IMR-90 (cell line): ENCODE results near the gene TMEM170B. TPM values are rescaled to one million over a fixed set of nuclear protein-coding genes. Genes with fewer than 3 reads are reported as not detected.

Source experiments
- ATAC-seq: fragments of 200-7000 bp; cut with Tn5 transposase; 2 replicates; pipeline ENCODE4 v1.9.1; 2020; ENCODE audit warnings: low read depth, mild to moderate bottlenecking, moderate library complexity
- BruUV-seq: library from RNA; stranded (reverse); fragments of 400-500 nt; replicated peaks from 2 replicates; lab custom pipeline; 2021; lab: Mats Ljungman, UMichigan
- CTCF ChIA-PET: fragments of 300-600 bp; formaldehyde crosslinking; extraction: SDS; loops from one replicate; lab custom pipeline; 2021; ENCODE audit warnings: antibody characterized with exemption; lab: Yijun Ruan, JAX
- POLR2A ChIA-PET: fragments of 300-600 bp; sonication (Branson Sonifier 250); formaldehyde crosslinking; loops from one replicate; lab custom pipeline; 2022; ENCODE audit warnings: antibody characterized with exemption; ENCODE audit not compliant: unreplicated experiment; lab: Charles Lee
- DNase-seq: peaks from one replicate; pipeline ENCODE4 v3.0.0; 2013
- H2AFZ ChIP-seq: replicated peaks from 2 replicates; pipeline ENCODE3; 2013; ENCODE audit warnings: low read length, mild to moderate bottlenecking; ENCODE audit not compliant: poor library complexity
- H2AK5ac ChIP-seq: 2 replicates; pipeline ENCODE4 v1.6.1; 2013; ENCODE audit warnings: low read depth, low read length, inconsistent platforms
- H2AK9ac ChIP-seq: replicated peaks from 2 replicates; pipeline ENCODE3; 2013; ENCODE audit warnings: mild to moderate bottlenecking, low read depth, low read length, moderate library complexity; ENCODE audit not compliant: poor library complexity
- H2BK120ac ChIP-seq: 2 replicates; pipeline ENCODE4 v1.6.1; 2013; ENCODE audit warnings: low read depth, low read length, inconsistent platforms
- H2BK15ac ChIP-seq: 3 replicates; pipeline ENCODE4 v1.6.1; 2013; ENCODE audit warnings: low read depth, low read length, inconsistent platforms
- H2BK20ac ChIP-seq: 2 replicates; pipeline ENCODE4 v1.6.1; 2013; ENCODE audit warnings: low read depth, mild to moderate bottlenecking, inconsistent platforms, low read length, moderate library complexity
- H2BK5ac ChIP-seq: 2 replicates; pipeline ENCODE4 v1.6.1; 2013; ENCODE audit warnings: mild to moderate bottlenecking, low read depth, low read length, inconsistent platforms; ENCODE audit not compliant: poor library complexity, severe bottlenecking
- H3K14ac ChIP-seq: replicated peaks from 2 replicates; pipeline ENCODE4 v1.6.1; 2013; ENCODE audit warnings: low read depth, low read length, inconsistent platforms
- H3K18ac ChIP-seq: 2 replicates; pipeline ENCODE4 v1.6.1; 2013; ENCODE audit warnings: low read depth, low read length, control low read depth
- H3K23ac ChIP-seq: 2 replicates; pipeline ENCODE4 v1.6.1; 2013; ENCODE audit warnings: low read depth, low read length, inconsistent platforms
- H3K27ac ChIP-seq: 2 replicates; pipeline ENCODE4 v1.5.1; 2013; ENCODE audit warnings: mild to moderate bottlenecking, control low read depth, low read length; ENCODE audit not compliant: insufficient read depth
- H3K27me3 ChIP-seq: 2 replicates; pipeline ENCODE4 v1.6.1; 2013; ENCODE audit warnings: low read length; ENCODE audit not compliant: control insufficient read depth, insufficient read depth
- H3K36me3 ChIP-seq: 2 replicates; pipeline ENCODE4 v1.6.1; 2013; ENCODE audit warnings: low read length, mixed read lengths; ENCODE audit not compliant: control insufficient read depth, insufficient read depth
- H3K4ac ChIP-seq: 2 replicates; pipeline ENCODE4 v1.6.1; 2013; ENCODE audit warnings: low read depth, low read length, inconsistent platforms
- H3K4me1 ChIP-seq: 2 replicates; pipeline ENCODE4 v1.6.1; 2013; ENCODE audit warnings: low read length, mixed read lengths; ENCODE audit not compliant: control insufficient read depth, insufficient read depth
- H3K4me2 ChIP-seq: 2 replicates; pipeline ENCODE4 v1.6.1; 2013; ENCODE audit warnings: low read depth, mild to moderate bottlenecking, control low read depth, low read length, moderate library complexity
- H3K4me3 ChIP-seq: 2 replicates; pipeline ENCODE4 v1.5.1; 2013; ENCODE audit warnings: low read depth, mild to moderate bottlenecking, control low read depth, low read length, moderate library complexity; ENCODE audit not compliant: insufficient read depth
- H3K56ac ChIP-seq: 2 replicates; pipeline ENCODE4 v1.6.1; 2013; ENCODE audit warnings: low read length, inconsistent platforms; ENCODE audit not compliant: insufficient read depth; ENCODE audit errors: extremely low read depth
- H3K79me1 ChIP-seq, 2 experiments: 2 replicates each; pipeline ENCODE4 v1.6.1; 2013; ENCODE audit warnings: low read length in 2 of 2, inconsistent platforms in 1 of 2, low read depth in 1 of 2
- H3K9ac ChIP-seq: 2 replicates; pipeline ENCODE4 v1.6.1; 2013; ENCODE audit warnings: low read depth, low read length, control low read depth
- H3K9me1 ChIP-seq: 2 replicates; pipeline ENCODE4 v1.6.1; 2013; ENCODE audit warnings: low read length, inconsistent platforms; ENCODE audit not compliant: insufficient read depth
- H3K9me3 ChIP-seq: 2 replicates; pipeline ENCODE4 v1.6.1; 2013; ENCODE audit warnings: low read length; ENCODE audit not compliant: control insufficient read depth, insufficient read depth
- H4K20me1 ChIP-seq: 2 replicates; pipeline ENCODE4 v1.6.1; 2013; ENCODE audit warnings: low read length, inconsistent platforms; ENCODE audit not compliant: insufficient read depth
- H4K5ac ChIP-seq: 2 replicates; pipeline ENCODE4 v1.6.1; 2013; ENCODE audit warnings: mild to moderate bottlenecking, low read depth, low read length, control low read depth
- H4K8ac ChIP-seq, 2 experiments: 2 replicates each; pipeline ENCODE4 v1.6.1; 2013; ENCODE audit warnings: low read depth in 2 of 2, low read length in 2 of 2, control low read depth in 1 of 2, inconsistent platforms in 1 of 2
- H4K91ac ChIP-seq: 2 replicates; pipeline ENCODE4 v1.6.1; 2013; ENCODE audit warnings: low read depth, low read length, inconsistent platforms; ENCODE audit not compliant: insufficient read depth
- CEBPB ChIP-seq: IDR thresholded peaks from 2 replicates; pipeline ENCODE4 v1.6.1; 2012; ENCODE audit warnings: low read depth, low read length, improper control_type of control experiment
- CTCF ChIP-seq: conservative IDR thresholded peaks from 2 replicates; pipeline ENCODE4 v1.5.1; 2012; ENCODE audit warnings: mild to moderate bottlenecking, low read depth, low read length, improper control_type of control experiment
- MAFK ChIP-seq: IDR thresholded peaks from 2 replicates; pipeline ENCODE4 v1.6.1; 2012; ENCODE audit warnings: low read depth, low read length, improper control_type of control experiment
- MAZ ChIP-seq: IDR thresholded peaks from 2 replicates; pipeline ENCODE4 v1.6.1; 2012; ENCODE audit warnings: low read depth, mild to moderate bottlenecking, low read length, improper control_type of control experiment, moderate library complexity, borderline replicate concordance
- MXI1 ChIP-seq: IDR thresholded peaks from 2 replicates; pipeline ENCODE4 v1.6.1; 2012; ENCODE audit warnings: low read depth, mild to moderate bottlenecking, low read length, moderate library complexity, borderline replicate concordance
- POLR2A ChIP-seq: IDR thresholded peaks from 2 replicates; pipeline ENCODE4 v1.6.1; 2012; ENCODE audit warnings: mild to moderate bottlenecking, low read depth, low read length
- RAD21 ChIP-seq: IDR thresholded peaks from 2 replicates; pipeline ENCODE4 v1.6.1; 2012; ENCODE audit warnings: low read length, improper control_type of control experiment
- RCOR1 ChIP-seq: IDR thresholded peaks from 2 replicates; pipeline ENCODE4 v1.6.1; 2012; ENCODE audit warnings: mild to moderate bottlenecking, low read length, improper control_type of control experiment; ENCODE audit not compliant: insufficient replicate concordance
- RFX5 ChIP-seq: IDR thresholded peaks from 2 replicates; pipeline ENCODE4 v1.8.0; 2012; ENCODE audit warnings: low read depth, mild to moderate bottlenecking, low read length, moderate library complexity
- SMC3 ChIP-seq: fragments of 150-350 bp; IDR thresholded peaks from 2 replicates; pipeline ENCODE4 v1.6.1; 2016; ENCODE audit warnings: low read depth, mild to moderate bottlenecking, antibody characterized with exemption, low read length, moderate library complexity
- WGBS, 2 experiments: methylation state at CpG; one replicate each; pipeline versions ENCODE4 v1.1.5 to v1.1.7; 2013; ENCODE audit warnings: missing lambda C conversion rate in 2 of 2; ENCODE audit not compliant: insufficient read length in 1 of 2; ENCODE audit errors: extremely low coverage in 2 of 2; 5-methylcytosine and 5-hydroxymethylcytosine counted together
- dilution Hi-C: fragments of 300-500 bp; cut with HindIII; formaldehyde crosslinking; loops from one replicate; pipeline ENCODE4 v1.14.3; 2018; ENCODE audit warnings: low sequenced_read_pairs; ENCODE audit not compliant: unreplicated experiment
- in situ Hi-C: fragments of 300-500 bp; cut with MboI; formaldehyde crosslinking; loops from 3 replicates; pipeline ENCODE4 v1.14.3; 2019; ENCODE audit warnings: low sequenced_read_pairs, inconsistent platforms, mixed read lengths
- intact Hi-C: fragments of 100-400 bp; cut with micrococcal nuclease; formaldehyde crosslinking; loops from 2 replicates; pipeline ENCODE4 v1.10.0; 2022
- polyA plus RNA-seq, 3 experiments: library from polyadenylated mRNA; depleted of rRNA; stranded (reverse); fragments of >200 nt; gene quantifications; 2 replicates each; pipeline ENCODE4 v1.2.3, GENCODE V29; 2012; ENCODE audit warnings: low replicate concordance in 1 of 3
- total RNA-seq: library from RNA; depleted of rRNA; stranded (reverse); fragments of >200 nt; gene quantifications from 2 replicates; pipeline ENCODE4 v1.2.3, GENCODE V29; 2012

The TMEM170B gene
- total and polyA plus RNA-seq, 2 of the 4 experiments (the other 2 are of a cell fraction): 0.10 to 0.18 TPM

- no TSS peak for BruUV-seq
- intact Hi-C loops: loop anchor here (10.0 kb wide), 1 partner anchor 1096 kb away; no protein-coding TSS in a partner anchor
- Histone ChIP-seq H4K20me1 (no peaks in the 10 kb centered on the region), H3K9me3 (no peaks in the 10 kb centered on the region), H3K14ac (no peak overlapping the region), H3K18ac (no peak overlapping the region), H4K8ac (no peak overlapping the region), H3K36me3 (no peaks in the 10 kb centered on the region), H3K4me1 (no peaks in the 10 kb centered on the region), H3K9me1 (no peaks in the 10 kb centered on the region), H2AK9ac (no peak overlapping the region), H3K4ac (no peak overlapping the region), H2BK15ac (no peak overlapping the region), H3K9ac (no peak overlapping the region), H3K23ac (no peak overlapping the region), H2AK5ac (no peak overlapping the region), H3K27ac (no peak overlapping the region), H3K56ac (no peak overlapping the region), H3K79me1 (no peaks in the 10 kb centered on the region), H4K5ac (no peak overlapping the region), H4K91ac (no peak overlapping the region), H2BK20ac (no peak overlapping the region), H3K4me2 (no peak overlapping the region), H3K4me3 (no peak overlapping the region), H2BK5ac (no peak overlapping the region), H2AFZ (no peak overlapping the region), H3K27me3 (no peaks in the 10 kb centered on the region), H2BK120ac (no peak overlapping the region)
- ATAC-seq (no peak), DNase-seq (no peak)
- CTCF ChIA-PET: interaction anchor here (1.1 kb wide), 1 partner anchor 9 kb away, joined by 3 read pairs; no protein-coding TSS in a partner anchor
- no peak for TF ChIP-seq CEBPB
- TF ChIP-seq MAZ: no peak
- no peak for TF ChIP-seq POLR2A
- TF ChIP-seq RCOR1: no peak
- TF ChIP-seq SMC3: no peak
- TF ChIP-seq MXI1: no peak
- no peak for TF ChIP-seq CTCF
- no peak for TF ChIP-seq RAD21
- TF ChIP-seq MAFK: no peak
- no peak for TF ChIP-seq RFX5
- in situ Hi-C loops: loop anchor here (10.0 to 25.0 kb wide), 3 partner anchors 616 to 1316 kb away; no protein-coding TSS in a partner anchor
- WGBS, 2 experiments: 80% methylated on average over 1 of the region's 2 CpGs; no CpG with 5 or more reads in 1 of the 2 experiments
- dilution Hi-C loops: no loop called here
- POLR2A ChIA-PET: interaction anchor here (0.6 kb wide), 1 partner anchor 449 kb away, joined by 7 read pairs; no protein-coding TSS in a partner anchor
These were observed 33.5 kb downstream of the TMEM170B start for GRCh38 chr6:11571073-11571472.
